Fibroblast of the aortic adventitia (primary cell): ENCODE data around the gene MKLN1. TPM values are rescaled to one million over a fixed set of nuclear protein-coding genes. Genes with fewer than 3 reads are reported as not detected.
A peak's percentile ranks its signal among the peaks of the same experiment; 100 is the strongest.

Experiments
- DNase-seq: peaks from one replicate; pipeline ENCODE4 v3.0.0-alpha.2; 2010; ENCODE audit warnings: low read depth
- H3K4me3 ChIP-seq: 2 replicates; pipeline ENCODE4 v1.5.1; 2011; ENCODE audit warnings: low read depth, mild to moderate bottlenecking, control low read depth, low read length, moderate library complexity
- total RNA-seq: library from RNA; depleted of rRNA; stranded (reverse); fragments of >200 nt; gene quantifications from 2 replicates; pipeline ENCODE4 v1.2.3, GENCODE V29; 2012; ENCODE audit warnings: low replicate concordance
- TF ChIP-seq, protein P1 (sequence below): IDR thresholded peaks from 2 replicates; pipeline ENCODE4 v1.5.1; 2011; ENCODE audit warnings: mild to moderate bottlenecking, low read length, control low read depth, inconsistent platforms; ENCODE audit not compliant: insufficient read depth

Gene MKLN1
- total RNA-seq, 1 donor, result 71.9 TPM

DNA sequence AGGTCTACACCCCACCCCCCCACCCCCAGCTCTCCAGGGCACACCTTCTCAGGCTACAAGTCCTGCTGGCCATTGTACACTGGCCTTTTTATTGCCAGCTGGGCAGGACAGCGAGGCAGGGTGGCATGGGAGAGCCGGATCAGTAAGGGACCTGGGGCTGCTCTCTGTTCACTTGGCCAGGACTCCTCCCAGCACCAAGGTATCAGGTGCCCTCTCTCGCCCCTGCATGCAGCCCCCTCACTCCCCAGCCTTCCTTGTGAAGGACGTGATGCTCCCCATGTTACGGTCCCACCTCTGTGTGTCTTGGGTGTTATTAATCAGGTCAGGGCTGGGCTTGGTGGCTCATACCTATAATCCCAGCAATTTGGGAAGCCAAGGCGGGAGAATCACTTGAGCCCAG, 202.5 kb downstream of the MKLN1 start:
- no peak overlapping the region for H3K4me3 ChIP-seq
- DNase-seq, result no peak
- TF ChIP-seq, protein P1, sequence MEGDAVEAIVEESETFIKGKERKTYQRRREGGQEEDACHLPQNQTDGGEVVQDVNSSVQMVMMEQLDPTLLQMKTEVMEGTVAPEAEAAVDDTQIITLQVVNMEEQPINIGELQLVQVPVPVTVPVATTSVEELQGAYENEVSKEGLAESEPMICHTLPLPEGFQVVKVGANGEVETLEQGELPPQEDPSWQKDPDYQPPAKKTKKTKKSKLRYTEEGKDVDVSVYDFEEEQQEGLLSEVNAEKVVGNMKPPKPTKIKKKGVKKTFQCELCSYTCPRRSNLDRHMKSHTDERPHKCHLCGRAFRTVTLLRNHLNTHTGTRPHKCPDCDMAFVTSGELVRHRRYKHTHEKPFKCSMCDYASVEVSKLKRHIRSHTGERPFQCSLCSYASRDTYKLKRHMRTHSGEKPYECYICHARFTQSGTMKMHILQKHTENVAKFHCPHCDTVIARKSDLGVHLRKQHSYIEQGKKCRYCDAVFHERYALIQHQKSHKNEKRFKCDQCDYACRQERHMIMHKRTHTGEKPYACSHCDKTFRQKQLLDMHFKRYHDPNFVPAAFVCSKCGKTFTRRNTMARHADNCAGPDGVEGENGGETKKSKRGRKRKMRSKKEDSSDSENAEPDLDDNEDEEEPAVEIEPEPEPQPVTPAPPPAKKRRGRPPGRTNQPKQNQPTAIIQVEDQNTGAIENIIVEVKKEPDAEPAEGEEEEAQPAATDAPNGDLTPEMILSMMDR, result no peak

DNA sequence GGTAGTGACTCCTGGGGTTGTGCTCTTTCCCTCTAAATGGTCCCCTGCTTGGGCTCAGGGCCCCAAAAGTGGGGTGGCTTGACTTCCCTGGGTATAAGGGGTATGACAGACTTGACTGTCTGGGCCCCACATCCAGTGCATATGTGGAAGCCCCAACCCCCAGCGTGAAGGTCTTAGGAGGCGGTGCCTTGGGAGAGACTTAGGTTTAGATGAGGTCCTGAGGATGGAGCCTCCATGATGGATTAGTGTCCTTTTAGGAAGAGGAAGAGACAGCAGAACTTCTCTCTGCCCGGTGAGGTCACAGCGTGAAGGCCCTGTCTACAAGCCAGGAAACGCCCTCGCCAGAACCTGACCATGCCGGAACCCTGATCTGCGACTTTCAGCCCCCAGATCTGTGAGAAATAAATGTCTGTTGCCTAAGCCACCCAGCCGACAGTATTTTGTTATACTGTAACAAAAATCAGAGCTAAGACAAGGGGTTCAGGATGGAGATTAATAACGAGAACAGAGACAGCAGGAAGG, 205.0 kb downstream of the MKLN1 start:
- no peak for DNase-seq
- TF ChIP-seq, protein P1, result no peak
- no peak overlapping the region for H3K4me3 ChIP-seq

DNA sequence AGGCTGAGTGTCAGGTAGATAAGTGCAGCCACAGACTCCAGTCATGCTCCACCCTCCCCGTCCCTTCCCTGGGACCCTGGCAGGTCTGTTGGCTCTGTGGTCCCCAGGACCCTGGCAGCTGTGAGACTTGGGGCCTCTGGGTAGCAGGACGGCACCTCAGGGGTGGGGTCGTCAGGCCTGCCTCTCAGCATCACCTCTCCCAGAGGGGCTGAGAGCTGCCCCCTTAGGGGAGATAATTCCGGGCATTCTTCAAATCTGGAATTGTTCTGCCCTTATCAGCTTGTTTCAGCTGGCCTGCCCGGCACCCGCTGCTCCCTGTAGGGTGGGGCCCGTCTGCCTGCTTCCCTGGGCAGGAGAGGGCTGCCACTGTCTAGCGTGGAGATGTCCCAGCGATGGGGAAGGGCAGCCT, 205.5 kb downstream of the MKLN1 start:
- TF ChIP-seq, protein P1, result no peak
- no peak for DNase-seq
- H3K4me3 ChIP-seq, result no peak overlapping the region

DNA sequence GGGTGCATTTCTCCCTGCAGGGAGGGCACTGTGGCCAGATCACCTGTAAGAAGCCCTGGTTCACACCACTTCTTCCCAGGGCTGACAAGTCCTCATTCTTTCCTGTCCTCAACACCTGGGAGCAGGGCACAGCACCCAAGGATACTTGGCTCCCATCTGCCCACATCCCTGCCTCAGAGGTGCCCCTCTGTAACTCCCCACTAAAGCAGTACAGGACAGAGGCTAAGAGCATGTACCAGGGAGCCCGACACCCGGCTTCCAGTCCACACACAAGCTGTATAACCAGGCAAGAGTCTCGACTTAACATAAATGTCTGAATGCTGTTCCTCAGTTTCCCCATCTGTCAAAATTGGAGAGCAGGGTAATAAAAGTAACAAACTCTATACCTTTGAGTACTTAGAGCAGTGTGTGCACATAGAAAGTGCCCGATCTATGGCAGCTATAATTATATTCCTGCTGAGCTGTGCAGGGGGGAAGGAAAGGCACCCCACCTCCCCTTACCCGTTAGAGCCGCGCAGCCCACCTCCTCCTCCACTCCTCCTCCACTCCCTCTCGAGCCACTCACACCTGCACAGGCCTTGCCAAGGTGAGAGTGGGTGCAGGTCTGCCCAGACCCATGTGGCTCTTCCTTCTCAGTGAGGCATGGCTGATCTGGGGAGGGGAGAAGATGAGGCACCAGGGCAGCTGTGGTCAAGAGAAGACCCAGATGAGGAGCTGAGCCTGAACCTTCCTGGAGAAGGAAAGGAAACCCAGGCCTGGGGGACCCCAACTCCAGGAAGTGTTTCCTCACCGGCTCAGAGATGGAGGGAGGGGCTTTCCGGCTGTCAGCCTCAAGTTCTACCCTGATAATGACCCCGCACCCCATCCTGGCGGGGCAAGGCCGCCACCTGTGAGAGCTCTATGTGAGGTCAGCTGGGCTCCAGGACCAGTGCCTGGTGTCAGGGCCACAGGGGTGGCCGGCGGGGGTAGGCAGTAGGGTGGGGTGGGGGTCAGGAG, 206.2 kb downstream of the MKLN1 start:
- TF ChIP-seq, protein P1, result no peak
- DNase-seq, result no peak
- no peak overlapping the region for H3K4me3 ChIP-seq

DNA sequence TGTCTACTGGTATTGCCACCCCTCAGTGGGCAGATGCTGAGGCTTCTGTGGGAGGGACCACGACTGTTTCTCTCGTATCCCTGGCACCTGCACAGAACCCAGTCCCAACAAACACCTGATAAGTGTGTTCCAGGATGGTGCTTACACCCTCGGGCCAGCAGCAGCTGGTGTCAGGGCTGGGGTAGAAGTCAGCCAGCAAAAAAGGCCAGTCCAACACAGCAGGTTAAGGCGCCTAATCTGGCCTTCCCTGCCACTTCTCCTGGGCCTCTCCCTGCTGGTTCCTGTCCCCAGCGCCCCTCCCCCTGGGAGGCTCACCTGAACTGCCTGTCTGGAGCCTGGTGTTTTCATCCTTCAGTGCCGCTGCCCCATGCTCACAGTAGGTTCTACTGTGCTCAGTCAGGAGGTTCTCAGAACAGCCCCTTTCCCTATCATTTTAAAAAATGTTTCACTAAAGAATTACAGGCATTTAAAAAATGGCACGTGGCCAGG, 208.7 kb downstream of the MKLN1 start:
- TF ChIP-seq, protein P1, result no peak
- no peak overlapping the region for H3K4me3 ChIP-seq
- no peak for DNase-seq

DNA sequence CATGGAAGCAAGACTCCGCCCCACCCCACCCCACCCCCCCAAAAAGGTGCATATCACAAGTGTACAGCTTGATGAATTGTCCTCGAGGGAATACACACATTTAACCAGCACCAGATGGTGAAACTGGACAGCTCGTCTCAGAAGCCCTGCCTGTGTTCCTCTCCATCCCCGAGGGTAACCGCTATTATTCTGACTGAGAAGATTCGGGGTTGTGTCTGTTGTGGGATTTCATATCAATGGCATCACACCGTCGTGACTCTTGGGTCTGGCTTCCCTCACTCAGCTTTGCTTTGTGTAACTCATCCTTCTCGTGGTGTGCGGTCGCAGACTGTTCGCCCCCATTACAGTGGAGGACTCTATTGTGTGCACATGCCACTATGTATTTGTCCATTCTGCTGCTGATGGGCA, 209.9 kb downstream of the MKLN1 start:
- TF ChIP-seq, protein P1, result no peak
- no peak overlapping the region for H3K4me3 ChIP-seq
- DNase-seq, result peak; percentile 76
